NOMO-1 treated with dmso at 0.1 percent for 144 hours (cell line): ENCODE measurements around the gene C5.

Experiments used
- DNase-seq: peaks from one replicate; lab custom pipeline; 2025; ENCODE audit not compliant: unreplicated experiment; lab: John Stamatoyannopoulos, UW

Gene C5

GRCh38 chr9:120944434-120944843 lies 105.6 kb downstream of the C5 start:
- DNase-seq = peak; percentile 93

GRCh38 chr9:120942186-120943001 lies 107.7 kb downstream of the C5 start:
- no peak for DNase-seq

DNA sequence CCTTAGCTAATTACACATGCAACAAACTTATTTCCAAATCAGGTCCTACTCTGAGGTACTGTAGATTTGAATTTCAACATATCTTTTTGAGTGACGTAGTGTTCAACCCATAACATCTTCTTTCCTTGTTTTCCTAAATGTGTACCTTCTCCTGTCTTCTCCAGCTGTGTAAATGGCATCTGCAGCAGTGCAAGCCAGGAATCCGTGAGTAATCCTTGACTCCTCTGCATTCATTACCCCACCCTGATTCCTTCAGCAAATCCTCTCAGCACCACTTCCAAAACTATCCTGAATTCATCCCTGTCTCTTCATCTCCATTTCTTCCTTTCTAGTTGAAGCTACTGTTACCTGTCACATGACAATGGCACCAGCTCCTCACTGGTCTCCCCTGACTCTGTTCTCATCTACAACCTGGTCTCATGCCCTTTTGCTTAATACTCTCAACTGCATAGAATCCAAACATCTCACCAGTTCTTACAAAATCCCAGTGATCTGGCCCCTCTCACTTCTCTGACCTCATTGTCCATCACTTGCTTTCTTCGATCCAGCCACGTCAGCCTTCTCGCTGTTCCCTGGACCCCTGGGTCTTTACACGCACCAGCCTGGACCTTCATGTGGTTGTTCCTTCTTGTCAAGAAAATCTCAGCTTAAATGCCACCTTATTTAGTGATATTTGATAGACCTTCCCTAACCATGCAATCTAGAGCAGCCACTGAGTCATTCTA lies 108.9 kb downstream of the C5 start:
- DNase-seq = no peak

- DNase-seq = no peak
Observed at GRCh38 chr9:120940573-120940972, 109.5 kb downstream of the C5 start.

- DNase-seq = no peak
Observed at GRCh38 chr9:120938851-120939250, 111.2 kb downstream of the C5 start.

DNA sequence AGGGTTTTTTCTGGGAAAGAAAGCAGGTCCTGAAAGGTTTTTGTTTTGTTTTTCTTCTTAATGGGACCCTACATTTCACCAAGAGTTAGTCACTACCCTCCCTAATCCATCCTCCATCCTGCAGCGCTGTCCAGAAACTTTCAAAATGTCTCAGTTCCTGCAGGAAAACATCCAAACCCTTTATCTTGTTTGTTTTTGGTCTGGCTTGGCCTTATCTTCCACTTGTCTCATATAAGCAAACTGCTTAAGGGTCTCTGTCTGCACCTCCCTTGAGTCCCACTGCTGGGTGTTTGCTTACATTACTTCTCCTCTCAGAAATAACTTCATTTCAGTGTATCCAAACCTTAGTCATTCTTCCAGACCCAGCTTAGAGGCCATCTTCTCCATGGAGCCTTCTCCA lies 112.5 kb downstream of the C5 start:
- no peak for DNase-seq

- DNase-seq = no peak
Observed at GRCh38 chr9:120937127-120937526, 112.9 kb downstream of the C5 start.

GRCh38 chr9:120936764-120937122 lies 113.3 kb downstream of the C5 start:
- DNase-seq = no peak

DNA sequence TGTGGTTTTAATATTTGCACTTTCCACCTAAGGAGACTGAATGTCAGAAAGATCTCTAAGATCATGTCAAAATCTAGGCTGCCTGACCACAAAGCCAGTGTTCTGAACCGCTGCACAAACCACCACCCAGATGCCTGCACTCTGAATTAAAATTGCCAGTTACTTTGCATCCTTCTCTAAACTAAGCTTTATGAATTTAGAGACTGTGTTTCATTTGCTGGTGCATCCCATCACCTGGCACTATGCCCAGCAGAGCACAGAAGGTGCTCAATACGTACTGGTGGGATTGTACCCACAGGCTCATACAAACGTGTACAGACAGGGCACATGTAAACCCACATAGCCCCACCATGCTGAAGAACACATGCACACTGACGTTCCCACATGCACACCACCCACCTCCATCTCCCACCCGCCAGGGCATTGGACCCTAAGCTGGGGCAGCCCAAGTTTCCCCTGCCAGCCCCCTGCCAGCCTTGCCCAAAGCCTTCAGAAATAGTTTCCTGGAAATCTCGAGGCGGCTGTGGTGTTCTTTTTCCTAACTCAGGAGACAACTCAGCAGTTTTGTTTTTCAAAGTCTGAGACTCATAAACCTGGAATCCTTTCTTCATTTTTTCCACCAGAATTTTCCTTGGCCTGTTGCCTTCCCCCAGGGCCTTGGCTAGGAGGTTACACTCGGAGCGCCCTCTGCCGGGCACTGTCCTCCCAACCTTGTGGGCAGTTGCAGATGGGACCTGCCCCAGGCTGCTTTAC lies 113.9 kb downstream of the C5 start:
- DNase-seq = peak; percentile 69

GRCh38 chr9:120935383-120935857 lies 114.7 kb downstream of the C5 start:
- peak; percentile 49 for DNase-seq

- DNase-seq = peak; percentile 72
Observed at GRCh38 chr9:120934281-120934680, 115.8 kb downstream of the C5 start.

DNA sequence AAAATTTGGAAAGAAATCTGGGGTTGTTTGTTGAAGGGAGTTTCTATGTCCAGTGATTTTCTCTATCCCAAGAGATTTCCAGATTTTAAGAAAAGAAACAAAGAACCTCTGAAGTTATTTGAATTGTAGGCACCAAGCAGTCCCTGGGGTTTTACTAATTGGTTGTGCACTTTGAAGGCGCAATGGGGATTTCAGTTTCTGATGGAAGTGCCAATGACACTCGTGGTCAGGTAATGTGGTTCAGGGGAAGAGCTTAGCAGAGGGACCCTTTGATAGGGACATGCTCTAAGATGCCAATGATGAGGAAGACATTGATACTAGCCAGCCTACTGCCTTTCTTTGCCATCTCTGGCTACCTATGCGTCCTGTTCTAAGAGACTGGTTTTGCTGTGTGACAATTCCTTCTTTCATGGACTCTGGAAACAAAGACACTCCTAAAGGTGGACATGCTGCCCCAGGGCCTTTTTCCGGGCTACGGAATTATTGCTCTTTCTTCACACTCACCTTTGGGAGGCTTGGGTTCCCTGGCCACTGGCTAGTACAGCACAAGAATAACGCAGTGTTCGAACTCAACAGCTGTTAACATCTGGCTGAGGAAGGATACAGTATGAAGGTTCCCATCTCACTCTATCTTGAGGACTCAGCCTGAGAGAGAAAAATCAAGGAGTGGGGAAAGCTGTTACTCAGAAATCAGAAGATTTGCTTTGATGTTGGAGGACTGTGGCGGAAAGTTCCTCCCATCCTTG lies 116.6 kb downstream of the C5 start:
- DNase-seq = no peak

DNA sequence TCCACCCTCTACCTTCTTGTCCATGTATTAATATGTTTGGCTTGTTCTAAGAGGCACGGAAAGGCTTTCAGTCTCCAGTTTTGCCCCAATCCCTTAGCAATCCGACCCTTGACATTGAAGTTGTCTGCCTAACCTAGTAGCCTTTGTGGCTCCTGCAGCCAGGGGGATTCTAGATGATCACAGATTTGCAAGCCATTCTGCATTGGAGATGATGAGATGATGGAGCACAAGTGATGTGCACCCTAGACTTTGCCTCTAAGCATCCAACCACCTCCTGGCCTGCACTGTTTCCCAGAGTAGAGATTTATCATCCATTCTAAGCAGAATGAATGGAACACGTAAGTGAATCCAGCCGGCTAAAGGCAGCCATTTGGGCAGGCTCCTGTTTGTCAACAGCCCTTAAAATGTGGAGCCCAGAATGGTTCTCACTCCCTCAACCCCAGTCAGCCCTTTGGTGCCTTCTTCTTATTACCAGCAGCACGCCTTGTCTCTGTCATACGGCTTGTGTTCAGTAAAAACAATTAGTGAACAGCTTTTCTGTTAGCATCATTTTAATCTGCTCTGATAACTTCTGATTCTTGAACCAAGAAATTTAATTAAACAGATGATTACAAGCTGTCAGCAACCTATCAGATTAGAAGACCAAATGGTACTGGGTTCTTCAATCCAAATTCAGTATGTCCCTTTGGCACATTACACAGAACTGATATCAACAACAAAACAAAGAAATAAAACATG lies 117.8 kb downstream of the C5 start:
- no peak for DNase-seq

GRCh38 chr9:120931231-120932085 lies 118.6 kb downstream of the C5 start:
- peak; percentile 35 for DNase-seq

DNA sequence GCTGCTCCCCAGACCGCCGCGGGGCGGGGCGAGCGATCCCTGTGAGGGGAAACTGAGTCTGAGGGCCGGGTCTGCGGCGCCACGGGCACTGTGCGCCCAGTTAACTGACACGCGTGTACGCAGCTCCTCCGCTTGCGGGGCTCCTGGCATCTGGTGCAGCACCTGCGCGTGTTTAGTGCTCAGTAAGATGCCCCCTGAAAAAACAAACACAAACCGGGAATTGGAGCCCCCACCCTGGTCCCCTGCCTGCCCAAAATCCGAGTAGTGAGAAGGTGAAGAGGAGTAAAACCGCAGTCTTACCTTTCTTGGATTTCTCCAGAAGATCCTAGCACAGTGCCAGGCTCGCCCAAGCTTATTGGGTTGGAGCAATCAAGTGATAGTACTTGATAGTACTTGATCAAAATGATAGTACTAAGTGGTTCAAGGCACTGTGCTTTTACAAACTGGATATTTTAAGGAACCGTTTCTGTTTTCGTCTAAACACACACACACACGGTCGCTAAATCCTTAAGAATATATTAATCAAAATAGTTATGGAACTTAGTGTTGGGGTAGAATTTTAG lies 120.8 kb downstream of the C5 start:
- no peak for DNase-seq

- DNase-seq = no peak
Observed at GRCh38 chr9:120928483-120929228, 121.4 kb downstream of the C5 start.

DNA sequence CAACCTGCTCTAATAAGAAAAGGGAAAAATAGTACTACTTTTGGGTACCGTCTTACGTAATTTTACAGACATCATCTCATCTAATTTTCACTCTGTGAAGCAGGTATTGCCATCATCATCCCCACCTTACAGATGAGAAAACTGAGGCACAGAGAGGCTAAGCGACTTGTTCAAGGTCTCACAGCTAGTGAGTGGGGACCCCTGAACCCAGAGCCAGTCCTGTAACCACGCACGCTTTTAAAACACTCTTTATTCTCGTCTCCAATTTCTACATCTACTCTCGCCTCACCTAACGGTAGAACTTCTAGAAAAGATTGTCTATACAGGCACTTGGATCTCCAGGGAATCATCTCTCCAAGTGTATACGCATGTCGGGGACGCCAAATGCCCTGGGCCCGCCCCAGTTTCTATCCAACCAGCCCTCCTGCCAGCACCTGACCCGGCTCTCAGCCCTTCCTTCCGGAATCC lies 122.0 kb downstream of the C5 start:
- no peak for DNase-seq
